GM23248 (cell line): Measurements from ENCODE around the gene FAM118B. TPM values are rescaled to one million over a fixed set of nuclear protein-coding genes. Genes with fewer than 3 reads are reported as not detected.

Experiments used
- DNase-seq: peaks from one replicate; pipeline ENCODE4 v3.0.0-alpha.2; 2015
- H2AFZ ChIP-seq: fragments of 200-600 bp; sonication (generic); 2 replicates; pipeline ENCODE4 v1.6.1; 2016; ENCODE audit warnings: antibody characterized with exemption
- H3F3A ChIP-seq: fragments of 200-600 bp; sonication (generic); 2 replicates; pipeline ENCODE4 v1.6.1; 2016; ENCODE audit warnings: mild to moderate bottlenecking, antibody characterized with exemption, mixed run types; ENCODE audit not compliant: insufficient read depth
- H3K27ac ChIP-seq: fragments of 200-600 bp; sonication (generic); 2 replicates; pipeline ENCODE4 v1.5.1; 2016; ENCODE audit warnings: mild to moderate bottlenecking
- H3K27me3 ChIP-seq: fragments of 200-600 bp; sonication (generic); replicated peaks from 2 replicates; pipeline ENCODE4 v1.6.1; 2016; ENCODE audit warnings: mild to moderate bottlenecking; ENCODE audit not compliant: insufficient read depth
- H3K36me3 ChIP-seq: fragments of 200-600 bp; sonication (generic); 2 replicates; pipeline ENCODE4 v1.6.1; 2016; ENCODE audit warnings: low read depth, mild to moderate bottlenecking
- H3K4me1 ChIP-seq: fragments of 200-600 bp; sonication (generic); 2 replicates; pipeline ENCODE4 v1.6.1; 2016; ENCODE audit warnings: mild to moderate bottlenecking; ENCODE audit not compliant: insufficient read depth
- H3K4me2 ChIP-seq: fragments of 200-600 bp; sonication (generic); one replicate; pipeline ENCODE4 v1.6.1; 2016; ENCODE audit warnings: mild to moderate bottlenecking; ENCODE audit not compliant: unreplicated experiment
- H3K4me3 ChIP-seq: fragments of 200-600 bp; sonication (generic); 2 replicates; pipeline ENCODE4 v1.5.1; 2016; ENCODE audit warnings: mild to moderate bottlenecking
- H3K79me2 ChIP-seq: fragments of 200-600 bp; sonication (generic); 2 replicates; pipeline ENCODE4 v1.6.1; 2016; ENCODE audit warnings: mild to moderate bottlenecking; ENCODE audit not compliant: insufficient read depth
- H3K9ac ChIP-seq: fragments of 200-600 bp; sonication (generic); 2 replicates; pipeline ENCODE4 v1.6.1; 2016; ENCODE audit warnings: mild to moderate bottlenecking
- H3K9me2 ChIP-seq: fragments of 200-600 bp; sonication (generic); 2 replicates; pipeline ENCODE4 v1.6.1; 2016; ENCODE audit warnings: mixed run types, mild to moderate bottlenecking, moderate library complexity; ENCODE audit not compliant: insufficient read depth
- H3K9me3 ChIP-seq: fragments of 200-600 bp; sonication (generic); one replicate; pipeline ENCODE4 v1.6.1; 2017; ENCODE audit warnings: low read depth
- H4K20me1 ChIP-seq: fragments of 200-600 bp; sonication (generic); 2 replicates; pipeline ENCODE4 v1.6.0; 2016; ENCODE audit not compliant: insufficient read depth
- EZH2phosphoT487 ChIP-seq: fragments of 200-600 bp; sonication (generic); IDR thresholded peaks from 2 replicates; pipeline ENCODE4 v1.6.1; 2018; ENCODE audit warnings: antibody characterized with exemption, moderate library complexity, mild to moderate bottlenecking, low read depth; ENCODE audit not compliant: insufficient read depth
- WGBS, 2 experiments: methylation state at CpG; one replicate each; pipeline ENCODE4 v1.1.6; 2015 to 2017; ENCODE audit warnings: low lambda C conversion rate in 2 of 2, low coverage in 1 of 2; ENCODE audit errors: missing lambda C conversion rate in 2 of 2; 5-methylcytosine and 5-hydroxymethylcytosine counted together
- in situ Hi-C: fragments of 300-500 bp; cut with MboI; formaldehyde crosslinking; loops from 2 replicates; pipeline ENCODE4 v1.15.0; 2020
- polyA plus RNA-seq: library from polyadenylated mRNA; unstranded; fragments of >200 nt; fragmentation: Nextera tagmentation; extraction: Ambion mirVana; gene quantifications from 2 replicates; pipeline ENCODE4 v1.2.1, GENCODE V29; 2016
- small RNA-seq: library from RNA; depleted of rRNA; stranded (forward); fragments of <200 nt; gene quantifications from one replicate; pipeline ENCODE3, GENCODE V24; 2014; ENCODE audit warnings: low read depth, low replicate concordance
- total RNA-seq: library from RNA; depleted of rRNA; stranded (reverse); fragments of >200 nt; shearing (Covaris generic); gene quantifications from 2 replicates; pipeline ENCODE4 v1.2.3, GENCODE V29; 2014; rRNA removed

The FAM118B gene
- total and polyA plus RNA-seq, 2 experiments from 2014 or later = 23.1 to 30.5 TPM

- no peaks in the 10 kb centered on the region for H3K36me3 ChIP-seq
- no peaks in the 10 kb centered on the region for H4K20me1 ChIP-seq
- no peak overlapping the region for H2AFZ ChIP-seq
- H3K27ac ChIP-seq = no peak overlapping the region
- DNase-seq = no peak
- H3F3A ChIP-seq = peaks cover 14% of the 10 kb centered on the region
- no peaks in the 10 kb centered on the region; the same call in 1 of the 2 replicates for H3K79me2 ChIP-seq
- in situ Hi-C loops = no loop called here
- H3K4me2 ChIP-seq = no peak overlapping the region
- H3K27me3 ChIP-seq = no peaks in the 10 kb centered on the region
- peaks cover 5% of the 10 kb centered on the region; the same call in 1 of the 2 replicates for H3K4me1 ChIP-seq
- no peak overlapping the region for H3K9ac ChIP-seq
- WGBS, 2 experiments = 86 to 88% methylated on average over 14 of the region's 14 CpGs
- no peaks in the 10 kb centered on the region for H3K9me2 ChIP-seq
- H3K9me3 ChIP-seq = no peaks in the 10 kb centered on the region
- no peak for TF ChIP-seq EZH2phosphoT487
- no peak overlapping the region for H3K4me3 ChIP-seq
These were observed 100.1 kb downstream of the FAM118B start for GRCh38 chr11:126311401-126312291.

Small RNAs within 50 kb of the gene (small RNA-seq; reads per million reads assigned to genes)
- gene AP001893.2 (not detected), gene RN7SL351P (not detected), gene RNU4-86P (not detected)

Other genes with a start within 250 kb of the FAM118B start
- gene CDON, start 148.9 kb upstream of the FAM118B start, total RNA-seq = 8.6 and 10.3 TPM in 2 replicates
- 2.2 and 2.7 TPM in 2 replicates for gene CDON, start 148.9 kb upstream of the FAM118B start, polyA plus RNA-seq
- 21.3 and 25.4 TPM in 2 replicates for gene RPUSD4, start 132 bp upstream of the FAM118B start, total RNA-seq
- gene RPUSD4, start 132 bp upstream of the FAM118B start, polyA plus RNA-seq = 12.0 and 12.1 TPM in 2 replicates
- 142 and 151 TPM in 2 replicates for gene SRPRA, start 57.1 kb downstream of the FAM118B start, total RNA-seq
- 122 and 125 TPM in 2 replicates for gene SRPRA, start 57.1 kb downstream of the FAM118B start, polyA plus RNA-seq
- 14.1 and 22.0 TPM in 2 replicates for gene FOXRED1, start 57.4 kb downstream of the FAM118B start, total RNA-seq
- 9.0 and 9.3 TPM in 2 replicates for gene FOXRED1, start 57.4 kb downstream of the FAM118B start, polyA plus RNA-seq
- 3.8 TPM in 2 replicates for gene TIRAP, start 71.3 kb downstream of the FAM118B start, total RNA-seq
- 2.8 and 3.2 TPM in 2 replicates for gene TIRAP, start 71.3 kb downstream of the FAM118B start, polyA plus RNA-seq
- 12.1 and 12.4 TPM in 2 replicates for gene DCPS, start 92.3 kb downstream of the FAM118B start, total RNA-seq
- 26.1 and 30.1 TPM in 2 replicates for gene DCPS, start 92.3 kb downstream of the FAM118B start, polyA plus RNA-seq
- gene ST3GAL4, start 143.9 kb downstream of the FAM118B start, total RNA-seq = 26.7 and 53.3 TPM in 2 replicates
- gene ST3GAL4, start 143.9 kb downstream of the FAM118B start, polyA plus RNA-seq = 27.3 and 30.5 TPM in 2 replicates